Mammary epithelial cell (primary cell): ENCODE data around the gene NFYB.

Experiments used
- CTCF ChIP-seq, 2 donors: IDR thresholded peaks in 1 of 2; conservative IDR thresholded peaks in 1 of 2; 2 replicates each; pipeline ENCODE4 v1.5.1; 2011 to 2012; ENCODE audit warnings: inconsistent platforms in 2 of 2, low read length in 2 of 2, mild to moderate bottlenecking in 2 of 2, control low read depth in 1 of 2, low read depth in 1 of 2; ENCODE audit not compliant: insufficient read depth in 1 of 2; ENCODE audit errors: extremely low read depth in 1 of 2
- EZH2 ChIP-seq: IDR thresholded peaks from 2 replicates; pipeline ENCODE4 v1.6.1; 2012; ENCODE audit warnings: low read length, inconsistent platforms, borderline replicate concordance

DNA sequence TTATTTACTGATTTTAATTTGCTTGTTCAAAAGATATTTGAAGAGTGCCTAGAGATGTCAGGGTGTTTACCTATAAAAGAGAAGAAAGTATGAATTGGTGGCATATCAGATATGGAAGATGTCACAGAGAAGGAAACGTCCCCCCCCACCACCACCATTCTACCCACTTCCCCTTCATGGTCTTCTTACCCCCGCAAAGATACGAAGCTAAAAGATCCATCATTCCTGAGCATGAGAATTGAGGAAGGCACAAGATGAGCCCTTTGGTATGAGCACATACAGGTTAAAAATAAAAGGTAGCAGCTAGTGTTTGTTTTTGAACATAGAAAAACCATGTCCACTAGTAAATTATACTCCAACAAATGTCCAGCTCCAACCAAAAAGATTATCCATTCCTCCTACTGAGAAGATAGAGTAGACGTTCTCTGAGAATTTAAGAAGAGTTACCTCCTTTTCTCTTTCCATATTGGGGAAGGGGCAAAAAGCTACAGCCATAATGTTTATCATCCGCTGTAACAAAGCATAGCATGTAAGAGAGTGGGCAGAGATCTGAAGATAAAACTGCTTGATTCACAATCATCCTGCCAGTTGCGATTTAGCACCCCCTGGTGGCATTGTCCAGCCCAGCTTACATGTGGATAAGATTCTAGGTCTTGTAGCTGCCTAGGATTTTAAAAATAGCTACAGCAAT is 29.1 kb downstream of the NFYB start:
- peak; percentile 94 to 98 for TF ChIP-seq CTCF (conservative IDR thresholded peaks at IDR 0.05 in 1 of 2, IDR thresholded peaks at IDR 0.05 in 1 of 2; ENCODE audit: extremely low read depth in 1 of 2, insufficient read depth in 1 of 2, low read depth in 1 of 2, low read length in 2 of 2)
- TF ChIP-seq EZH2: no peak
